NK-92 (cell line): ENCODE measurements around the gene RB1.
"Not testable (repeated sequence)": the region's sequence is repeated elsewhere in the genome, so short reads cannot be mapped to it uniquely, and the experiment has no call there.

ENCODE experiments used
- DNase-seq: peaks from one replicate; lab custom pipeline; 2025; ENCODE audit not compliant: unreplicated experiment; lab: John Stamatoyannopoulos, UW

Gene RB1

GRCh38 chr13:48448285-48448958 is 144.9 kb downstream of the RB1 start:
- no peak for DNase-seq

GRCh38 chr13:48448959-48449614 is 145.5 kb downstream of the RB1 start:
- DNase-seq, result no peak

- DNase-seq, result no peak
Measured at GRCh38 chr13:48449656-48450055, 146.1 kb downstream of the RB1 start.

GRCh38 chr13:48451196-48451595 is 147.6 kb downstream of the RB1 start:
- not testable (repeated sequence) for DNase-seq

GRCh38 chr13:48456546-48456945 is 153.0 kb downstream of the RB1 start:
- no peak for DNase-seq

- no peak for DNase-seq
Measured at GRCh38 chr13:48457578-48458242, 154.2 kb downstream of the RB1 start.

- no peak for DNase-seq
Measured at GRCh38 chr13:48475230-48475629, 171.7 kb downstream of the RB1 start.

GRCh38 chr13:48476215-48476614 is 172.7 kb downstream of the RB1 start:
- DNase-seq, result no peak

- DNase-seq, result no peak
Measured at GRCh38 chr13:48476686-48477085, 173.1 kb downstream of the RB1 start.

GRCh38 chr13:48477191-48477855 is 173.8 kb downstream of the RB1 start:
- no peak for DNase-seq

- no peak for DNase-seq
Measured at GRCh38 chr13:48478391-48478790, 174.8 kb downstream of the RB1 start.

- DNase-seq, result no peak
Measured at GRCh38 chr13:48483575-48483974, 180.0 kb downstream of the RB1 start.

GRCh38 chr13:48485432-48485831 is 181.9 kb downstream of the RB1 start:
- no peak for DNase-seq

- DNase-seq, result no peak
Measured at GRCh38 chr13:48486362-48486761, 182.8 kb downstream of the RB1 start.

GRCh38 chr13:48486836-48487235 is 183.3 kb downstream of the RB1 start:
- no peak for DNase-seq

GRCh38 chr13:48487968-48488367 is 184.4 kb downstream of the RB1 start:
- DNase-seq, result no peak

GRCh38 chr13:48488995-48489394 is 185.4 kb downstream of the RB1 start:
- no peak for DNase-seq

- DNase-seq, result no peak
Measured at GRCh38 chr13:48489666-48490065, 186.1 kb downstream of the RB1 start.

GRCh38 chr13:48490241-48490640 is 186.7 kb downstream of the RB1 start:
- no peak for DNase-seq

GRCh38 chr13:48491423-48492095 is 188.0 kb downstream of the RB1 start:
- DNase-seq, result no peak

- no peak for DNase-seq
Measured at GRCh38 chr13:48492096-48492440, 188.5 kb downstream of the RB1 start.
